ENCODE data around the gene DDX3X. TPM values are rescaled to one million over a fixed set of nuclear protein-coding genes. Genes with fewer than 3 reads are reported as not detected.

The DDX3X gene
- polyA plus RNA-seq, 1 donor from 2014 or later, result 165 TPM

DNA sequence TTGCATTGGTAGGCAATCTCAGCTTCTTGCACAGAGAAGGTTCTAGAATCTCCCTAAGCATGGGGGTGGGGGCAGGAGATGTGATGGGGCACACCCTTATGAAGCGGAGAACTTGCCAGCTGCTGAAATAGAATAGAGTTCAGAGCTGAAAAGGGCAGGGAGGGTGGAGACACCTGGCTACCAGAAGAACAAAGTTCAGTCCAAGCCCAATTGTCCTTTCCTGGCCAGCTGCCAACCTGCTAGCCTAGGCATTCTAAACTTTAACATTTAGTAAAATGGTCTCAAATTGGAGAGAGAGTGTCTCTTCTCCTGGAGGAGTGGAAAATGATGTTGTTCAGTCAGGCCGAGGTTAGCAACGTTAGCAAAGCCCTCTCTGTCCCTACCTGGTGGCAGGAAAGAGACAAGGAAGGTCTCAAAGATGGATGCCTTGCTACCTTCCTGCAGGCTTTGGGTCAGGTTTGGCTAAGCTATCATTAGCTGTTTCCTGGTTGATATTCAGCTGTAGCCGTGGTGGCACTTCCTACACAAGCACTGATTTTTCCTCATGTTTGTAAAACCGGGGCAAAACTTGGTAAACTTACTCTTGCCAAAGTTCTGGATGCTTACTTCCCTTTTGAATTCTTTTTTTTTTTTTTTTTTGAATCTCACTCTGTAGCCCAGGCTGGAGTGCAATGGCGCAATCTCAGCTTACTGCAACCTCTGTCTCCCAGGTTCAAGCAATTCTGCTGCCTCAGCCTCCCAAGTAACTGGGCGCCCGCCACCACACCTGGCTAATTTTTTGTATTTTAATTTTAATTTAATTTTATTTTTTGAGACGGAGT, 78.5 kb downstream of the DDX3X start:
- Histone ChIP-seq H3K9me3 (ENCODE audit: low read length) (no peaks in the 10 kb centered on the region), H3K36me3 (ENCODE audit: insufficient read depth, low read length) (no peaks in the 10 kb centered on the region), H3K4me2 (ENCODE audit: low read length) (no peak overlapping the region), H3K27ac (ENCODE audit: low read length) (no peak overlapping the region), H3F3A (ENCODE audit: insufficient read depth, low read length, poor library complexity, severe bottlenecking) (no peaks in the 10 kb centered on the region), H3K4me3 (ENCODE audit: low read length) (no peak overlapping the region), H3K9me2 (ENCODE audit: insufficient read depth, low read length) (no peaks in the 10 kb centered on the region), H3K79me2 (replicated peaks; ENCODE audit: insufficient read depth, low read length) (no peaks in the 10 kb centered on the region), H3K27me3 (ENCODE audit: insufficient read depth, low read depth, low read length) (no peaks in the 10 kb centered on the region), H2AFZ (ENCODE audit: low read depth, low read length) (no peak overlapping the region), H4K20me1 (ENCODE audit: insufficient read depth) (no peaks in the 10 kb centered on the region), H3K9ac (ENCODE audit: low read length) (no peak overlapping the region)
- TF ChIP-seq SMC3 (conservative IDR thresholded peaks at IDR 0.05; ENCODE audit: poor library complexity) (no peak), RAD21 (conservative IDR thresholded peaks at IDR 0.05) (no peak), EP300 (conservative IDR thresholded peaks at IDR 0.05; ENCODE audit: poor library complexity, severe bottlenecking) (no peak)

Small RNA genes lying within 50 kb of the gene (small RNA-seq; reads per million reads assigned to genes)
- 0 to 1.2 (median 0) reads per million in 3 experiments for gene RF00019
- gene RNA5SP502, result 0 reads per million in 3 experiments

Other genes starting within 250 kb of the DDX3X start
- 33.9 and 36.1 TPM in 2 replicates for gene USP9X, start 248.7 kb upstream of the DDX3X start, polyA plus RNA-seq
- not detected in 2 replicates for gene NYX, start 113.2 kb downstream of the DDX3X start, polyA plus RNA-seq